ENCODE measurements around the gene WDR20. TPM values are rescaled to one million over a fixed set of nuclear protein-coding genes. Genes with fewer than 3 reads are reported as not detected.

Gene WDR20
- total and polyA plus RNA-seq, 10 of the 15 experiments (the other 5 are each of a cell fraction or from before 2014, with no cell fraction given): 9.1 to 25.9 (median 18.4) TPM

DNA sequence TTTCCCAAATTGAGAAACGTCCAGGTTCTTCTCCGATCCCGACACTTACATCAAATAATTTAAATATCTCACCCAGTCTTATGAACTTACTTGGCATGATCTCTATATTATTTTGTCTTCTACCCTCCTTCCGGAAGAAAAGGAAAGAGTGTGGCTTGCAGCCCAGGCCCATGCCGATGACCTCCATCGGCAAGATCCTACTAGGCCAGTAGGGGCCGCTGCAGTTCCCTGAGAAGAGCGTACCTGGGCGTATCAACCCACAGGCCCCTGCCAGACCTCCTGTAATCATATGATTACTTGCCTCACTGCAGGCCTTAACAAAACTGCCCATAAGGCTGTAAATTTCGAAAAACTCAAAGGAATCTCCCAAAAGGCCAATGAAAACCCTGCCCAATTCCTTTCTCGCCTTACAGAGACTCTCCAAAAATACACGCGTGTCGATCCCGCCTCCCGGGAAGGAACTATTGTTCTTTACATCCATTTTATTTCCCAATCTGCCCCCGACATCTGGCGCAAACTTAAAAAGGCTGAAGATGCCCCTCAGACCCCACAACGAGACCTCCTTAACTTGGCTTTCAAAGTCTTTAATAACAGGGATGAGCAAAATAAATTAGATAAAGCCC, 95.7 kb downstream of the WDR20 start (continued):
- TF ChIP-seq, protein P1, sequence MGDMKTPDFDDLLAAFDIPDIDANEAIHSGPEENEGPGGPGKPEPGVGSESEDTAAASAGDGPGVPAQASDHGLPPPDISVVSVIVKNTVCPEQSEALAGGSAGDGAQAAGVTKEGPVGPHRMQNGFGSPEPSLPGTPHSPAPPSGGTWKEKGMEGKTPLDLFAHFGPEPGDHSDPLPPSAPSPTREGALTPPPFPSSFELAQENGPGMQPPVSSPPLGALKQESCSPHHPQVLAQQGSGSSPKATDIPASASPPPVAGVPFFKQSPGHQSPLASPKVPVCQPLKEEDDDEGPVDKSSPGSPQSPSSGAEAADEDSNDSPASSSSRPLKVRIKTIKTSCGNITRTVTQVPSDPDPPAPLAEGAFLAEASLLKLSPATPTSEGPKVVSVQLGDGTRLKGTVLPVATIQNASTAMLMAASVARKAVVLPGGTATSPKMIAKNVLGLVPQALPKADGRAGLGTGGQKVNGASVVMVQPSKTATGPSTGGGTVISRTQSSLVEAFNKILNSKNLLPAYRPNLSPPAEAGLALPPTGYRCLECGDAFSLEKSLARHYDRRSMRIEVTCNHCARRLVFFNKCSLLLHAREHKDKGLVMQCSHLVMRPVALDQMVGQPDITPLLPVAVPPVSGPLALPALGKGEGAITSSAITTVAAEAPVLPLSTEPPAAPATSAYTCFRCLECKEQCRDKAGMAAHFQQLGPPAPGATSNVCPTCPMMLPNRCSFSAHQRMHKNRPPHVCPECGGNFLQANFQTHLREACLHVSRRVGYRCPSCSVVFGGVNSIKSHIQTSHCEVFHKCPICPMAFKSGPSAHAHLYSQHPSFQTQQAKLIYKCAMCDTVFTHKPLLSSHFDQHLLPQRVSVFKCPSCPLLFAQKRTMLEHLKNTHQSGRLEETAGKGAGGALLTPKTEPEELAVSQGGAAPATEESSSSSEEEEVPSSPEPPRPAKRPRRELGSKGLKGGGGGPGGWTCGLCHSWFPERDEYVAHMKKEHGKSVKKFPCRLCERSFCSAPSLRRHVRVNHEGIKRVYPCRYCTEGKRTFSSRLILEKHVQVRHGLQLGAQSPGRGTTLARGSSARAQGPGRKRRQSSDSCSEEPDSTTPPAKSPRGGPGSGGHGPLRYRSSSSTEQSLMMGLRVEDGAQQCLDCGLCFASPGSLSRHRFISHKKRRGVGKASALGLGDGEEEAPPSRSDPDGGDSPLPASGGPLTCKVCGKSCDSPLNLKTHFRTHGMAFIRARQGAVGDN (IDR thresholded peaks at IDR 0.05): no peak

DNA sequence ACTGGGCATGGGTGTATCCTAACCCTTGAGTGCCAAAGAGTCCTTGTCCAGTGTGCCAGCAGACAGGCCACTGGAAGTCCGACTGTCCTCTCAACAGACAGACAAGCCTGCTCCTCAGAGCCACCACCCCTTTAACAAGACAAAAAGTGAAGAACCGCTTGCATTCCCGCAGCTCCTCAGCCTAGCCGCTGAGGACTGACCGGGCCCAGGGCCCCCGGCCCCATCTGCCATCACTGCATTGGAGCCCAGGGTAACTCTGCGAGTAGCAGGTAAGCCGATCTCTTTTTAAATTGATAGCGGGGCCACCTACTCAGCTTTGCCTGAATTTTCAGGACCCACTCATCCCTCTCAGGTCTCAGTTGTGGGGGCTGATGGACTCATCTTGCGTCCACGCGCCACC, 96.3 kb downstream of the WDR20 start:
- intact Hi-C loops (cut with micrococcal nuclease; ENCODE audit: unreplicated experiment) (no loop called here), in situ Hi-C loops (cut with MboI) (loop anchor here (5.0 kb wide), 1 partner anchor 76 kb away; no protein-coding TSS in a partner anchor)
- TF ChIP-seq, protein P2, sequence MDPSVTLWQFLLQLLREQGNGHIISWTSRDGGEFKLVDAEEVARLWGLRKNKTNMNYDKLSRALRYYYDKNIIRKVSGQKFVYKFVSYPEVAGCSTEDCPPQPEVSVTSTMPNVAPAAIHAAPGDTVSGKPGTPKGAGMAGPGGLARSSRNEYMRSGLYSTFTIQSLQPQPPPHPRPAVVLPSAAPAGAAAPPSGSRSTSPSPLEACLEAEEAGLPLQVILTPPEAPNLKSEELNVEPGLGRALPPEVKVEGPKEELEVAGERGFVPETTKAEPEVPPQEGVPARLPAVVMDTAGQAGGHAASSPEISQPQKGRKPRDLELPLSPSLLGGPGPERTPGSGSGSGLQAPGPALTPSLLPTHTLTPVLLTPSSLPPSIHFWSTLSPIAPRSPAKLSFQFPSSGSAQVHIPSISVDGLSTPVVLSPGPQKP (IDR thresholded peaks at IDR 0.05; ENCODE audit: low read depth, low read length): no peak
- no peak for TF ChIP-seq POU2F2 (IDR thresholded peaks at IDR 0.05; ENCODE audit: borderline replicate concordance, low read depth, low read length)
- TF ChIP-seq MYB (IDR thresholded peaks at IDR 0.05; ENCODE audit: borderline replicate concordance, low read depth, low read length): no peak
- TF ChIP-seq NRF1 (conservative IDR thresholded peaks at IDR 0.05; ENCODE audit: low read depth, low read length): no peak
- TF ChIP-seq GABPA (IDR thresholded peaks at IDR 0.05; ENCODE audit: low read depth): no peak
- TF ChIP-seq, protein P3, sequence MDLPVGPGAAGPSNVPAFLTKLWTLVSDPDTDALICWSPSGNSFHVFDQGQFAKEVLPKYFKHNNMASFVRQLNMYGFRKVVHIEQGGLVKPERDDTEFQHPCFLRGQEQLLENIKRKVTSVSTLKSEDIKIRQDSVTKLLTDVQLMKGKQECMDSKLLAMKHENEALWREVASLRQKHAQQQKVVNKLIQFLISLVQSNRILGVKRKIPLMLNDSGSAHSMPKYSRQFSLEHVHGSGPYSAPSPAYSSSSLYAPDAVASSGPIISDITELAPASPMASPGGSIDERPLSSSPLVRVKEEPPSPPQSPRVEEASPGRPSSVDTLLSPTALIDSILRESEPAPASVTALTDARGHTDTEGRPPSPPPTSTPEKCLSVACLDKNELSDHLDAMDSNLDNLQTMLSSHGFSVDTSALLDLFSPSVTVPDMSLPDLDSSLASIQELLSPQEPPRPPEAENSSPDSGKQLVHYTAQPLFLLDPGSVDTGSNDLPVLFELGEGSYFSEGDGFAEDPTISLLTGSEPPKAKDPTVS (IDR thresholded peaks at IDR 0.05; ENCODE audit: low read depth, low read length): no peak
- TF ChIP-seq POLR2AphosphoS2 (IDR thresholded peaks at IDR 0.05; ENCODE audit: low read depth, low read length): no peak
- TF ChIP-seq RAD21 (IDR thresholded peaks at IDR 0.05; ENCODE audit: insufficient read depth, low read depth, low read length): no peak
- TF ChIP-seq SIX5 (IDR thresholded peaks at IDR 0.05; ENCODE audit: low read depth, low read length, severe bottlenecking): no peak
- TF ChIP-seq SP1 (IDR thresholded peaks at IDR 0.05; ENCODE audit: low read depth, low read length): no peak
- TF ChIP-seq, protein P4, sequence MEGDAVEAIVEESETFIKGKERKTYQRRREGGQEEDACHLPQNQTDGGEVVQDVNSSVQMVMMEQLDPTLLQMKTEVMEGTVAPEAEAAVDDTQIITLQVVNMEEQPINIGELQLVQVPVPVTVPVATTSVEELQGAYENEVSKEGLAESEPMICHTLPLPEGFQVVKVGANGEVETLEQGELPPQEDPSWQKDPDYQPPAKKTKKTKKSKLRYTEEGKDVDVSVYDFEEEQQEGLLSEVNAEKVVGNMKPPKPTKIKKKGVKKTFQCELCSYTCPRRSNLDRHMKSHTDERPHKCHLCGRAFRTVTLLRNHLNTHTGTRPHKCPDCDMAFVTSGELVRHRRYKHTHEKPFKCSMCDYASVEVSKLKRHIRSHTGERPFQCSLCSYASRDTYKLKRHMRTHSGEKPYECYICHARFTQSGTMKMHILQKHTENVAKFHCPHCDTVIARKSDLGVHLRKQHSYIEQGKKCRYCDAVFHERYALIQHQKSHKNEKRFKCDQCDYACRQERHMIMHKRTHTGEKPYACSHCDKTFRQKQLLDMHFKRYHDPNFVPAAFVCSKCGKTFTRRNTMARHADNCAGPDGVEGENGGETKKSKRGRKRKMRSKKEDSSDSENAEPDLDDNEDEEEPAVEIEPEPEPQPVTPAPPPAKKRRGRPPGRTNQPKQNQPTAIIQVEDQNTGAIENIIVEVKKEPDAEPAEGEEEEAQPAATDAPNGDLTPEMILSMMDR (IDR thresholded peaks at IDR 0.05 in 2 of 3, conservative IDR thresholded peaks at IDR 0.05 in 1 of 3; ENCODE audit: control insufficient read depth in 2 of 3, extremely low read depth in 1 of 3, insufficient read depth in 1 of 3, low read depth in 3 of 3, low read length in 3 of 3): no peak
- no peak for TF ChIP-seq RELA (IDR thresholded peaks at IDR 0.05; ENCODE audit: borderline replicate concordance, partially characterized antibody)

More for the DNA sequence above, 96.3 kb downstream of the WDR20 start:
- H3K4me2 ChIP-seq (ENCODE audit: control insufficient read depth, insufficient read depth): no peak overlapping the region
- POLR2A ChIA-PET: interaction anchor here (0.5 kb wide), 1 partner anchor 521 kb away, joined by 5 read pairs; no protein-coding TSS in a partner anchor
- no peak overlapping the region for H3K9ac ChIP-seq (ENCODE audit: control insufficient read depth, insufficient read depth, low read length)
- H4K20me1 ChIP-seq (ENCODE audit: control insufficient read depth, insufficient read depth): no peaks in the 10 kb centered on the region
- ATAC-seq (no peak), DNase-seq (ENCODE audit: low read depth, low spot score) (no peak), FAIRE-seq (no peak)
- RAD21 ChIA-PET (ENCODE audit: unreplicated experiment): no interaction called here
- H3K4me1 ChIP-seq (ENCODE audit: control insufficient read depth, insufficient read depth, low read length): no peaks in the 10 kb centered on the region
- no peaks in the 10 kb centered on the region for H3K36me3 ChIP-seq (ENCODE audit: control insufficient read depth in 2 of 2, insufficient read depth in 2 of 2, low read length in 1 of 2)
- no peaks in the 10 kb centered on the region for H3K9me3 ChIP-seq (replicated peaks; ENCODE audit: control insufficient read depth, insufficient read depth, low read length)
- CTCF ChIA-PET: interaction anchor here (0.8 to 1.3 kb wide), 5 partner anchors 9 to 114 kb away, joined by 3 to 4 read pairs (median 3); no protein-coding TSS in a partner anchor
- BruUV-seq (replicated peaks): no TSS peak
- H3K4me3 ChIP-seq: no peak overlapping the region
- no peaks in the 10 kb centered on the region; a peak in 1 of 4 replicates for H3K27me3 ChIP-seq (replicated peaks in 1 of 2; ENCODE audit: control insufficient read depth in 2 of 2, insufficient read depth in 2 of 2, low read length in 1 of 2)
- SMC1A ChIA-PET (ENCODE audit: uncharacterized antibody, unreplicated experiment): no interaction called here
- no peak overlapping the region for H3K27ac ChIP-seq (ENCODE audit: control insufficient read depth, insufficient read depth)
- WGBS (ENCODE audit: insufficient coverage, insufficient replicate concordance, low lambda C conversion rate, missing lambda C conversion rate): 82% methylated on average over 12 of the region's 12 CpGs
- no peak overlapping the region for H2AFZ ChIP-seq (ENCODE audit: control insufficient read depth, low read depth, low read length)
- no peaks in the 10 kb centered on the region for H3K79me2 ChIP-seq (ENCODE audit: control insufficient read depth, insufficient read depth, low read length)

Measured in GM12878 (cell line).